HG02884 (cell line): ENCODE results near the gene ZNF142.

Source experiments
- ATAC-seq: cut with Tn5 transposase; IDR thresholded peaks from one replicate; pipeline ENCODE4 v1.9.1; 2021; ENCODE audit warnings: mild to moderate bottlenecking, moderate library complexity; ENCODE audit not compliant: unreplicated experiment

Gene ZNF142

DNA sequence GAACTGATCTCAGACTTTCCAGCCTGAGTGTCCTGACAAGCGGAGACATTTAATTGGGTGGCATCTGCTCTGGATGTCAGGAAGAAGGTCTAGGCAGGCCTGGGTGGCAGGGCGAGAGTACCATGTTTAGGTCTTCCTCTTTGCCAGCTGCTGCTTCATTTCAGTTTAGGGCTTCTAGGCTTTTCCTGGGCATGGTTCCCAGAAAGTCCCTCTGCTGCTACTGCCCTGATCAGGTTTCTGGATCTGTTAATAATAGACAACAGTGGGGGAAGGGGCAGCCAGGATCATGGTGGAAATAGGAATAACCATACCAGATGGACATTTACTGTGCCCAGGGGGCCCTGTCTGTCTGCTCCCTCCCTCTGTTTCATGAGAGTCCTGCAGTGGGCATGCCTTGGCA is 54.0 kb downstream of the ZNF142 start:
- no peak for ATAC-seq
